LNCaP clone FGC (cell line): ENCODE data around the gene EPB41L2.
"Not testable (repeated sequence)": the region's sequence is repeated elsewhere in the genome, so short reads cannot be mapped to it uniquely, and the experiment has no call there.

ENCODE experiments used
- DNase-seq: peaks from one replicate; pipeline ENCODE4 v3.0.0-alpha.2; 2011; ENCODE audit warnings: low read depth
- H3K4me3 ChIP-seq: 2 replicates; pipeline ENCODE4 v1.5.1; 2011; ENCODE audit warnings: mild to moderate bottlenecking, low read depth, low read length, control low read depth
- CTCF ChIP-seq: IDR thresholded peaks from 2 replicates; pipeline ENCODE4 v1.5.1; 2012; ENCODE audit warnings: mild to moderate bottlenecking; ENCODE audit not compliant: control insufficient read depth, insufficient read depth; ENCODE audit errors: extremely low read depth

The EPB41L2 gene

GRCh38 chr6:130824978-130825694, 237.9 kb downstream of the EPB41L2 start:
- no peak for DNase-seq
- H3K4me3 ChIP-seq = no peak overlapping the region
- no peak for TF ChIP-seq CTCF

- no peak overlapping the region for H3K4me3 ChIP-seq
- no peak for TF ChIP-seq CTCF
- DNase-seq = no peak
Observed at GRCh38 chr6:130822736-130823135, 240.3 kb downstream of the EPB41L2 start.

GRCh38 chr6:130815200-130816071, 247.6 kb downstream of the EPB41L2 start:
- DNase-seq = no peak
- no peak for TF ChIP-seq CTCF
- no peak overlapping the region for H3K4me3 ChIP-seq

GRCh38 chr6:130814506-130814905, 248.5 kb downstream of the EPB41L2 start:
- no peak overlapping the region for H3K4me3 ChIP-seq
- no peak for TF ChIP-seq CTCF
- DNase-seq = no peak

GRCh38 chr6:130811932-130812331, 251.1 kb downstream of the EPB41L2 start:
- TF ChIP-seq CTCF = no peak
- DNase-seq = no peak
- no peak overlapping the region for H3K4me3 ChIP-seq

- DNase-seq = no peak
- TF ChIP-seq CTCF = no peak
- H3K4me3 ChIP-seq = no peak overlapping the region
Observed at GRCh38 chr6:130810307-130811030, 252.6 kb downstream of the EPB41L2 start.

- DNase-seq, H3K4me3 ChIP-seq: not testable (repeated sequence)
Observed at GRCh38 chr6:130801368-130801767, 261.7 kb downstream of the EPB41L2 start.
